WTC11 (cell line): ENCODE measurements around the gene TSC1. TPM values are rescaled to one million over a fixed set of nuclear protein-coding genes. Genes with fewer than 3 reads are reported as not detected.

ENCODE experiments used
- ATAC-seq: fragments of 200-7000 bp; cut with Tn5 transposase; 2 replicates; pipeline ENCODE4 v1.10.0; 2021; ENCODE audit warnings: mild to moderate bottlenecking, moderate library complexity
- CTCF ChIA-PET: fragments of 300-600 bp; sonication (Branson Sonifier 250); formaldehyde crosslinking; loops from one replicate; lab custom pipeline; 2021; ENCODE audit warnings: antibody characterized with exemption; lab: Charles Lee
- POLR2A ChIA-PET: fragments of 350-600 bp; sonication (Branson Sonifier 250); formaldehyde crosslinking; loops from one replicate; lab custom pipeline; 2021; ENCODE audit warnings: antibody characterized with exemption; lab: Charles Lee
- DNase-seq: peaks from one replicate; pipeline ENCODE4 v3.0.0; 2021; ENCODE audit warnings: low spot score
- H3K27ac Mint-ChIP-seq: 2 replicates; pipeline ENCODE4 v1.8.0; 2021; ENCODE audit warnings: mixed read lengths
- H3K27me3 Mint-ChIP-seq: 2 replicates; pipeline ENCODE4 v1.8.0; 2021; ENCODE audit warnings: low read depth, mild to moderate bottlenecking, moderate library complexity, mixed read lengths
- H3K36me3 Mint-ChIP-seq: 2 replicates; pipeline ENCODE4 v1.8.0; 2021; ENCODE audit warnings: mixed read lengths
- H3K4me1 Mint-ChIP-seq: 2 replicates; pipeline ENCODE4 v1.8.0; 2022; ENCODE audit warnings: mixed read lengths
- H3K4me3 Mint-ChIP-seq: 2 replicates; pipeline ENCODE4 v1.8.0; 2021; ENCODE audit warnings: mild to moderate bottlenecking, moderate library complexity, mixed read lengths
- H3K9me3 Mint-ChIP-seq: 2 replicates; pipeline ENCODE4 v1.8.0; 2021; ENCODE audit warnings: mixed read lengths
- CBFB ChIP-seq: sonication (generic); formaldehyde crosslinking; IDR thresholded peaks from 2 replicates; pipeline ENCODE4 v1.8.1; 2022; ENCODE audit warnings: mild to moderate bottlenecking, low read depth, missing genetic modification reagents
- E2F1 ChIP-seq: sonication (generic); formaldehyde crosslinking; IDR thresholded peaks from 2 replicates; pipeline ENCODE4 v1.8.0; 2022; ENCODE audit warnings: mild to moderate bottlenecking, missing genetic modification reagents
- GTF2I ChIP-seq: fragments of 250-450 bp; sonication (Bioruptor Pico); conservative IDR thresholded peaks from 2 replicates; pipeline ENCODE4 v1.4.0; 2021; ENCODE audit warnings: mild to moderate bottlenecking
- HMGA2 ChIP-seq: fragments of 250-450 bp; sonication (Bioruptor Pico); IDR thresholded peaks from 2 replicates; pipeline ENCODE4 v1.4.0; 2021; ENCODE audit warnings: mild to moderate bottlenecking, moderate library complexity
- MYBL2 ChIP-seq: sonication (generic); formaldehyde crosslinking; IDR thresholded peaks from 2 replicates; pipeline ENCODE4 v1.8.1; 2023; ENCODE audit warnings: mild to moderate bottlenecking, moderate library complexity, missing genetic modification reagents
- NFE2L1 ChIP-seq: sonication (generic); formaldehyde crosslinking; IDR thresholded peaks from 2 replicates; pipeline ENCODE4 v1.8.1; 2023; ENCODE audit warnings: missing genetic modification reagents
- NR1H2 ChIP-seq: sonication (generic); formaldehyde crosslinking; IDR thresholded peaks from 2 replicates; pipeline ENCODE4 v1.9.0; 2021; ENCODE audit warnings: mild to moderate bottlenecking, moderate library complexity, missing genetic modification reagents
- OVOL2 ChIP-seq: fragments of 250-450 bp; sonication (Bioruptor Pico); IDR thresholded peaks from 2 replicates; pipeline ENCODE4 v1.9.0; 2021; ENCODE audit warnings: mild to moderate bottlenecking, borderline replicate concordance
- SOX15 ChIP-seq: fragments of 250-450 bp; sonication (Bioruptor Pico); IDR thresholded peaks from 2 replicates; pipeline ENCODE4 v1.9.0; 2021; ENCODE audit warnings: mild to moderate bottlenecking
- ZBTB43 ChIP-seq: sonication (generic); formaldehyde crosslinking; IDR thresholded peaks from 2 replicates; pipeline ENCODE4 v1.8.1; 2023; ENCODE audit warnings: mild to moderate bottlenecking, missing genetic modification reagents
- total RNA-seq: library from RNA; stranded (reverse); gene quantifications from 3 replicates; pipeline ENCODE4 v1.2.3, GENCODE V29; 2021
- TF ChIP-seq, protein P1 (sequence below): sonication (generic); formaldehyde crosslinking; IDR thresholded peaks from 2 replicates; pipeline ENCODE4 v1.8.0; 2022; ENCODE audit warnings: mild to moderate bottlenecking, missing genetic modification reagents
- TF ChIP-seq, protein P2 (sequence below): sonication (generic); formaldehyde crosslinking; IDR thresholded peaks from 2 replicates; pipeline ENCODE4 v1.8.1; 2023; ENCODE audit warnings: mild to moderate bottlenecking, moderate library complexity, missing genetic modification reagents
- TF ChIP-seq, protein P3 (sequence below): fragments of 250-450 bp; sonication (Bioruptor Pico); IDR thresholded peaks from 2 replicates; pipeline ENCODE4 v1.8.0; 2021; ENCODE audit warnings: mild to moderate bottlenecking
- TF ChIP-seq, protein P4 (sequence below): fragments of 200-600 bp; IDR thresholded peaks from 2 replicates; pipeline ENCODE4 v1.8.0; 2022; ENCODE audit warnings: antibody characterized with exemption

Gene TSC1
- total RNA-seq, 1 experiment from 2014 or later = 52.9 TPM

DNA sequence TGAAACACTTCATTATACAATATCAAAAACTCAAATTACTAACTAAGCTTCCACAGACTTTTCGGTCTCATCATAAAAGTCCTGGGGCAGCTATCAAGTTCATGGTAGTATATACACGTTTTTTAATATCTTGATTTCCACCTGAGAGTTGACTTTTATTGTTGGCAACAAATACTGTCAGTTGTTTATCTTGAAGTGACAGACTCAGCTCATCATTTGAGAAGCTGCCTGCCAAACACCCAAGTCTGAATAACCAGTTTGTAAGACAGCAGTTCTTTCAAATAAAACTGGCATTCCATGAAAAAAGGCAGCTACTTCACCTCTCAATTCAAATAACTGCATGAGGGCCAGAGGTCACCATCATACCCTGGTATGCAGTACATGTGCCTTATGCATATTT is 35.1 kb downstream of the TSC1 start:
- ChIA-PET POLR2A (interaction anchor here (0.9 kb wide), 1 partner anchor 35 kb away, joined by 16 read pairs; the partner anchor contains the start of gene TSC1), CTCF (no interaction called here)
- no peak for DNase-seq
- Mint-ChIP-seq H3K9me3 (no peaks in the 10 kb centered on the region), H3K4me1 (peaks cover 6% of the 10 kb centered on the region), H3K36me3 (peaks cover 22% of the 10 kb centered on the region), H3K27me3 (no peaks in the 10 kb centered on the region), H3K27ac (no peak overlapping the region), H3K4me3 (no peak overlapping the region)
- TF ChIP-seq, protein P1, sequence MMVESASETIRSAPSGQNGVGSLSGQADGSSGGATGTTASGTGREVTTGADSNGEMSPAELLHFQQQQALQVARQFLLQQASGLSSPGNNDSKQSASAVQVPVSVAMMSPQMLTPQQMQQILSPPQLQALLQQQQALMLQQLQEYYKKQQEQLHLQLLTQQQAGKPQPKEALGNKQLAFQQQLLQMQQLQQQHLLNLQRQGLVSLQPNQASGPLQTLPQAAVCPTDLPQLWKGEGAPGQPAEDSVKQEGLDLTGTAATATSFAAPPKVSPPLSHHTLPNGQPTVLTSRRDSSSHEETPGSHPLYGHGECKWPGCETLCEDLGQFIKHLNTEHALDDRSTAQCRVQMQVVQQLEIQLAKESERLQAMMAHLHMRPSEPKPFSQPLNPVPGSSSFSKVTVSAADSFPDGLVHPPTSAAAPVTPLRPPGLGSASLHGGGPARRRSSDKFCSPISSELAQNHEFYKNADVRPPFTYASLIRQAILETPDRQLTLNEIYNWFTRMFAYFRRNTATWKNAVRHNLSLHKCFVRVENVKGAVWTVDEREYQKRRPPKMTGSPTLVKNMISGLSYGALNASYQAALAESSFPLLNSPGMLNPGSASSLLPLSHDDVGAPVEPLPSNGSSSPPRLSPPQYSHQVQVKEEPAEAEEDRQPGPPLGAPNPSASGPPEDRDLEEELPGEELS (CRISPR knock-in tag) = no peak
- ATAC-seq = no peak

- Mint-ChIP-seq H3K9me3 (no peaks in the 10 kb centered on the region), H3K36me3 (peaks cover 22% of the 10 kb centered on the region), H3K4me3 (no peak overlapping the region), H3K27me3 (no peaks in the 10 kb centered on the region), H3K27ac (no peak overlapping the region), H3K4me1 (peaks cover 12% of the 10 kb centered on the region)
- no peak for ATAC-seq
- POLR2A ChIA-PET = no interaction called here
- no peak for TF ChIP-seq SOX15 (CRISPR knock-in tag)
- no peak for DNase-seq
- CTCF ChIA-PET = interaction anchor here (0.8 kb wide), 1 partner anchor 60 kb away, joined by 3 read pairs; no protein-coding TSS in a partner anchor
These were observed 35.8 kb downstream of the TSC1 start for GRCh38 chr9:132908635-132909034.

- no peak for DNase-seq
- peaks cover 24% of the 10 kb centered on the region for H3K4me1 Mint-ChIP-seq
- ChIA-PET CTCF (interaction anchor here (1.1 kb wide), 1 partner anchor 92 kb away, joined by 3 read pairs; no protein-coding TSS in a partner anchor), POLR2A (no interaction called here)
- no peaks in the 10 kb centered on the region for H3K27me3 Mint-ChIP-seq
- no peak for ATAC-seq
- H3K36me3 Mint-ChIP-seq = peaks cover 24% of the 10 kb centered on the region
- no peak overlapping the region for H3K4me3 Mint-ChIP-seq
- TF ChIP-seq NR1H2 (CRISPR knock-in tag) (no peak), CBFB (CRISPR knock-in tag) (no peak), ZBTB43 (CRISPR knock-in tag) (no peak), HMGA2 (CRISPR knock-in tag) (no peak), NFE2L1 (CRISPR knock-in tag) (no peak)
- TF ChIP-seq, protein P2, sequence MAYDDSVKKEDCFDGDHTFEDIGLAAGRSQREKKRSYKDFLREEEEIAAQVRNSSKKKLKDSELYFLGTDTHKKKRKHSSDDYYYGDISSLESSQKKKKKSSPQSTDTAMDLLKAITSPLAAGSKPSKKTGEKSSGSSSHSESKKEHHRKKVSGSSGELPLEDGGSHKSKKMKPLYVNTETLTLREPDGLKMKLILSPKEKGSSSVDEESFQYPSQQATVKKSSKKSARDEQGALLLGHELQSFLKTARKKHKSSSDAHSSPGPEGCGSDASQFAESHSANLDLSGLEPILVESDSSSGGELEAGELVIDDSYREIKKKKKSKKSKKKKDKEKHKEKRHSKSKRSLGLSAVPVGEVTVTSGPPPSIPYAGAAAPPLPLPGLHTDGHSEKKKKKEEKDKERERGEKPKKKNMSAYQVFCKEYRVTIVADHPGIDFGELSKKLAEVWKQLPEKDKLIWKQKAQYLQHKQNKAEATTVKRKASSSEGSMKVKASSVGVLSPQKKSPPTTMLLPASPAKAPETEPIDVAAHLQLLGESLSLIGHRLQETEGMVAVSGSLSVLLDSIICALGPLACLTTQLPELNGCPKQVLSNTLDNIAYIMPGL (CRISPR knock-in tag) = no peak
- TF ChIP-seq, all 79 proteins: peak for 0
- H3K27ac Mint-ChIP-seq = peak overlapping the region; percentile 37
- no peaks in the 10 kb centered on the region for H3K9me3 Mint-ChIP-seq
These were observed 38.7 kb downstream of the TSC1 start for GRCh38 chr9:132905726-132906125.

- Mint-ChIP-seq H3K4me1 (peaks cover 24% of the 10 kb centered on the region), H3K36me3 (peaks cover 28% of the 10 kb centered on the region), H3K4me3 (no peak overlapping the region), H3K9me3 (no peaks in the 10 kb centered on the region), H3K27me3 (no peaks in the 10 kb centered on the region), H3K27ac (peak overlapping the region; percentile 58)
- DNase-seq (no peak), ATAC-seq (peak; percentile 65)
- ChIA-PET POLR2A (no interaction called here), CTCF (interaction anchor here (0.7 to 3.1 kb wide), 9 partner anchors 15 to 118 kb away, joined by 3 to 32 read pairs (median 3); partner anchors contain the start of genes GFI1B and SPACA9)
- TF ChIP-seq, protein P3, sequence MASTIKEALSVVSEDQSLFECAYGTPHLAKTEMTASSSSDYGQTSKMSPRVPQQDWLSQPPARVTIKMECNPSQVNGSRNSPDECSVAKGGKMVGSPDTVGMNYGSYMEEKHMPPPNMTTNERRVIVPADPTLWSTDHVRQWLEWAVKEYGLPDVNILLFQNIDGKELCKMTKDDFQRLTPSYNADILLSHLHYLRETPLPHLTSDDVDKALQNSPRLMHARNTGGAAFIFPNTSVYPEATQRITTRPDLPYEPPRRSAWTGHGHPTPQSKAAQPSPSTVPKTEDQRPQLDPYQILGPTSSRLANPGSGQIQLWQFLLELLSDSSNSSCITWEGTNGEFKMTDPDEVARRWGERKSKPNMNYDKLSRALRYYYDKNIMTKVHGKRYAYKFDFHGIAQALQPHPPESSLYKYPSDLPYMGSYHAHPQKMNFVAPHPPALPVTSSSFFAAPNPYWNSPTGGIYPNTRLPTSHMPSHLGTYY (CRISPR knock-in tag) = no peak
- TF ChIP-seq, protein P1 (CRISPR knock-in tag) = no peak
- TF ChIP-seq, protein P4, sequence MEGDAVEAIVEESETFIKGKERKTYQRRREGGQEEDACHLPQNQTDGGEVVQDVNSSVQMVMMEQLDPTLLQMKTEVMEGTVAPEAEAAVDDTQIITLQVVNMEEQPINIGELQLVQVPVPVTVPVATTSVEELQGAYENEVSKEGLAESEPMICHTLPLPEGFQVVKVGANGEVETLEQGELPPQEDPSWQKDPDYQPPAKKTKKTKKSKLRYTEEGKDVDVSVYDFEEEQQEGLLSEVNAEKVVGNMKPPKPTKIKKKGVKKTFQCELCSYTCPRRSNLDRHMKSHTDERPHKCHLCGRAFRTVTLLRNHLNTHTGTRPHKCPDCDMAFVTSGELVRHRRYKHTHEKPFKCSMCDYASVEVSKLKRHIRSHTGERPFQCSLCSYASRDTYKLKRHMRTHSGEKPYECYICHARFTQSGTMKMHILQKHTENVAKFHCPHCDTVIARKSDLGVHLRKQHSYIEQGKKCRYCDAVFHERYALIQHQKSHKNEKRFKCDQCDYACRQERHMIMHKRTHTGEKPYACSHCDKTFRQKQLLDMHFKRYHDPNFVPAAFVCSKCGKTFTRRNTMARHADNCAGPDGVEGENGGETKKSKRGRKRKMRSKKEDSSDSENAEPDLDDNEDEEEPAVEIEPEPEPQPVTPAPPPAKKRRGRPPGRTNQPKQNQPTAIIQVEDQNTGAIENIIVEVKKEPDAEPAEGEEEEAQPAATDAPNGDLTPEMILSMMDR = no peak
- TF ChIP-seq SOX15 (CRISPR knock-in tag) (no peak), GTF2I (CRISPR knock-in tag) (no peak), OVOL2 (CRISPR knock-in tag) (no peak), MYBL2 (CRISPR knock-in tag) (no peak), E2F1 (no peak)
These were observed 40.6 kb downstream of the TSC1 start for GRCh38 chr9:132903574-132904492.
